GM21423 (cell line): ENCODE measurements around the gene CACHD1.

Experiments
- ATAC-seq: cut with Tn5 transposase; IDR thresholded peaks from one replicate; pipeline ENCODE4 v1.9.1; 2021; ENCODE audit warnings: mild to moderate bottlenecking, moderate library complexity; ENCODE audit not compliant: unreplicated experiment

Gene CACHD1

GRCh38 chr1:64545118-64545843, 75.4 kb downstream of the CACHD1 start:
- ATAC-seq: no peak

- ATAC-seq: no peak
Measured at GRCh38 chr1:64546013-64546412, 76.1 kb downstream of the CACHD1 start.

- no peak for ATAC-seq
Measured at GRCh38 chr1:64549464-64550239, 79.7 kb downstream of the CACHD1 start.

GRCh38 chr1:64550510-64550909, 80.6 kb downstream of the CACHD1 start:
- no peak for ATAC-seq

- no peak for ATAC-seq
Measured at GRCh38 chr1:64550946-64551605, 81.1 kb downstream of the CACHD1 start.

- no peak for ATAC-seq
Measured at GRCh38 chr1:64553285-64553684, 83.4 kb downstream of the CACHD1 start.

GRCh38 chr1:64555947-64556346, 86.0 kb downstream of the CACHD1 start:
- no peak for ATAC-seq

GRCh38 chr1:64561993-64562392, 92.1 kb downstream of the CACHD1 start:
- no peak for ATAC-seq

GRCh38 chr1:64563958-64564565, 94.1 kb downstream of the CACHD1 start:
- no peak for ATAC-seq

- ATAC-seq: no peak
Measured at GRCh38 chr1:64564891-64565290, 95.0 kb downstream of the CACHD1 start.

- ATAC-seq: no peak
Measured at GRCh38 chr1:64567426-64568170, 97.7 kb downstream of the CACHD1 start.

- ATAC-seq: no peak
Measured at GRCh38 chr1:64568171-64568450, 98.2 kb downstream of the CACHD1 start.

- no peak for ATAC-seq
Measured at GRCh38 chr1:64569411-64569810, 99.5 kb downstream of the CACHD1 start.

GRCh38 chr1:64570267-64570855, 100.4 kb downstream of the CACHD1 start:
- no peak for ATAC-seq

GRCh38 chr1:64572222-64572900, 102.4 kb downstream of the CACHD1 start:
- ATAC-seq: no peak

- ATAC-seq: no peak
Measured at GRCh38 chr1:64574301-64574700, 104.4 kb downstream of the CACHD1 start.

- no peak for ATAC-seq
Measured at GRCh38 chr1:64575881-64576676, 106.2 kb downstream of the CACHD1 start.

GRCh38 chr1:64578270-64578973, 108.5 kb downstream of the CACHD1 start:
- ATAC-seq: no peak

GRCh38 chr1:64579767-64580166, 109.8 kb downstream of the CACHD1 start:
- no peak for ATAC-seq
